ENCODE measurements around the gene STOML1. TPM values are rescaled to one million over a fixed set of nuclear protein-coding genes. Genes with fewer than 3 reads are reported as not detected.

Gene STOML1
- total RNA-seq, 4 donors from 2014 or later: 0.75 to 14.6 (median 4.5) TPM

DNA sequence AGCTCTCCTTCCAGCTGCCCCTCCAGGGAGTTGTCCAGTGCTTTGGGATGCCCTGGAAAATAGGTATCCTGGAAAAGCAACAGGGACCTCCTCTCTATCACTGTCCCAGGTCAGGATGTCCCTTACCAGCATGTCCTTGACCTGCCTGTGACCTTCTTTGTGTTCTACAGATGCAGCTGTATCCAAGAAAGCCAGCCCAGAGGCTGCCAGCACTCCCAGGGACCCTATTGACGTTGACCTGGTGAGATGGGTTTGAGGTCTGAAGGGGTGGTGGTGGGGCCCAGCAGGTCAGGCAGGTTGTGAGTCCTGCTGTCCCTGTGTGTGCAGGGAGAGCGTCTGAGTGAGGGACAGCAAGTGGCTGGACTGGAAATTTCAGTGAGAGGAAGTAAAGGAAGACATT, 32.6 kb upstream of the STOML1 start:
- no peaks in the 10 kb centered on the region for H3K9me3 ChIP-seq
- WGBS, 2 donors (ENCODE audit: low coverage in 1 of 2): 86% methylated on average over 2 of the region's 2 CpGs; no CpG with 5 or more reads in 1 of the 2 donors
- no peaks in the 10 kb centered on the region for H3K27me3 ChIP-seq
- H3K4me3 ChIP-seq: no peak overlapping the region
- peak overlapping the region in 1 of 4 donors; percentile 23 for H3K27ac ChIP-seq
- no peak for DNase-seq
- in situ Hi-C loops (cut with MboI; ENCODE audit: low pct_ligation_motif_present in 1 of 4, low pct_unique_long_range_greater_than_20kb in 1 of 4, low sequenced_read_pairs in 3 of 4) (loop anchor here in 1 of 4 donors (10.0 kb wide), 1 partner anchor 60 kb away; no protein-coding TSS in a partner anchor), intact Hi-C loops (cut with DNase I; ENCODE audit: low total_unique reads) (no loop called here)
- H3K4me1 ChIP-seq: peaks cover 0 to 8% (median 2%) of the 10 kb centered on the region in 4 donors
- TF ChIP-seq, protein P1, sequence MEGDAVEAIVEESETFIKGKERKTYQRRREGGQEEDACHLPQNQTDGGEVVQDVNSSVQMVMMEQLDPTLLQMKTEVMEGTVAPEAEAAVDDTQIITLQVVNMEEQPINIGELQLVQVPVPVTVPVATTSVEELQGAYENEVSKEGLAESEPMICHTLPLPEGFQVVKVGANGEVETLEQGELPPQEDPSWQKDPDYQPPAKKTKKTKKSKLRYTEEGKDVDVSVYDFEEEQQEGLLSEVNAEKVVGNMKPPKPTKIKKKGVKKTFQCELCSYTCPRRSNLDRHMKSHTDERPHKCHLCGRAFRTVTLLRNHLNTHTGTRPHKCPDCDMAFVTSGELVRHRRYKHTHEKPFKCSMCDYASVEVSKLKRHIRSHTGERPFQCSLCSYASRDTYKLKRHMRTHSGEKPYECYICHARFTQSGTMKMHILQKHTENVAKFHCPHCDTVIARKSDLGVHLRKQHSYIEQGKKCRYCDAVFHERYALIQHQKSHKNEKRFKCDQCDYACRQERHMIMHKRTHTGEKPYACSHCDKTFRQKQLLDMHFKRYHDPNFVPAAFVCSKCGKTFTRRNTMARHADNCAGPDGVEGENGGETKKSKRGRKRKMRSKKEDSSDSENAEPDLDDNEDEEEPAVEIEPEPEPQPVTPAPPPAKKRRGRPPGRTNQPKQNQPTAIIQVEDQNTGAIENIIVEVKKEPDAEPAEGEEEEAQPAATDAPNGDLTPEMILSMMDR (IDR thresholded peaks at IDR 0.05): no peak
- no peak for TF ChIP-seq POLR2AphosphoS5 (IDR thresholded peaks at IDR 0.05)
- no peak for TF ChIP-seq EP300 (IDR thresholded peaks at IDR 0.05; ENCODE audit: low read depth)
- TF ChIP-seq POLR2A (IDR thresholded peaks at IDR 0.05): no peak
- H3K36me3 ChIP-seq: peaks cover 0 to 30% (median 8%) of the 10 kb centered on the region in 4 donors

GRCh38 chr15:74022706-74023470, 30.8 kb upstream of the STOML1 start:
- no peak overlapping the region for H3K27ac ChIP-seq
- intact Hi-C loops (cut with DNase I; ENCODE audit: low total_unique reads): no loop called here
- peaks cover 0 to 8% (median 0%) of the 10 kb centered on the region in 4 donors for H3K4me1 ChIP-seq
- no peaks in the 10 kb centered on the region for H3K9me3 ChIP-seq
- WGBS, 2 donors (ENCODE audit: low coverage in 1 of 2): 96% methylated on average over 9 to 62 of the region's 66 CpGs
- H3K27me3 ChIP-seq: no peaks in the 10 kb centered on the region
- in situ Hi-C loops (cut with MboI; ENCODE audit: low pct_ligation_motif_present in 1 of 4, low pct_unique_long_range_greater_than_20kb in 1 of 4, low sequenced_read_pairs in 3 of 4): loop anchor here in 1 of 4 donors (10.0 kb wide), 1 partner anchor 58 kb away; no protein-coding TSS in a partner anchor
- DNase-seq: no peak
- peaks cover 0 to 30% (median 8%) of the 10 kb centered on the region in 4 donors for H3K36me3 ChIP-seq
- TF ChIP-seq POLR2AphosphoS5 (IDR thresholded peaks at IDR 0.05): no peak
- TF ChIP-seq POLR2A (IDR thresholded peaks at IDR 0.05): no peak
- TF ChIP-seq, protein P1 (IDR thresholded peaks at IDR 0.05): no peak
- H3K4me3 ChIP-seq: no peak overlapping the region

GRCh38 chr15:74019734-74020133, 27.6 kb upstream of the STOML1 start:
- TF ChIP-seq EP300 (IDR thresholded peaks at IDR 0.05; ENCODE audit: low read depth): no peak
- no peak for TF ChIP-seq POLR2A (IDR thresholded peaks at IDR 0.05)
- TF ChIP-seq, protein P1 (IDR thresholded peaks at IDR 0.05): no peak
- no peak for TF ChIP-seq POLR2AphosphoS5 (IDR thresholded peaks at IDR 0.05)
- in situ Hi-C loops (cut with MboI; ENCODE audit: low pct_ligation_motif_present in 1 of 4, low pct_unique_long_range_greater_than_20kb in 1 of 4, low sequenced_read_pairs in 3 of 4) (loop anchor here in 1 of 4 donors (10.0 kb wide), 1 partner anchor 55 kb away; no protein-coding TSS in a partner anchor), intact Hi-C loops (cut with DNase I; ENCODE audit: low total_unique reads) (no loop called here)
- 69% methylated on average over 2 of the region's 2 CpGs; no CpG with 5 or more reads in 1 of the 2 donors for WGBS, 2 donors (ENCODE audit: low coverage in 1 of 2)
- Histone ChIP-seq H3K4me1 (no peaks in the 10 kb centered on the region), H3K9me3 (no peaks in the 10 kb centered on the region), H3K27ac (no peak overlapping the region), H3K36me3 (peaks cover 0 to 9% (median 4%) of the 10 kb centered on the region in 4 donors), H3K4me3 (no peak overlapping the region), H3K27me3 (no peaks in the 10 kb centered on the region)
- no peak for DNase-seq

GRCh38 chr15:74013374-74013894, 21.3 kb upstream of the STOML1 start:
- in situ Hi-C loops (cut with MboI; ENCODE audit: low pct_ligation_motif_present in 1 of 4, low pct_unique_long_range_greater_than_20kb in 1 of 4, low sequenced_read_pairs in 3 of 4) (no loop called here), intact Hi-C loops (cut with DNase I; ENCODE audit: low total_unique reads) (no loop called here)
- no peak overlapping the region for H3K27ac ChIP-seq
- no peaks in the 10 kb centered on the region for H3K36me3 ChIP-seq
- no peak for DNase-seq
- WGBS, 2 donors (ENCODE audit: low coverage in 1 of 2): 95 to 100% methylated on average over 2 of the region's 2 CpGs
- no peaks in the 10 kb centered on the region for H3K27me3 ChIP-seq
- no peaks in the 10 kb centered on the region for H3K9me3 ChIP-seq
- H3K4me3 ChIP-seq: no peak overlapping the region
- peaks cover 24 to 41% (median 29%) of the 10 kb centered on the region in 4 donors for H3K4me1 ChIP-seq
- TF ChIP-seq, protein P1 (IDR thresholded peaks at IDR 0.05): no peak
- TF ChIP-seq POLR2AphosphoS5 (IDR thresholded peaks at IDR 0.05) (no peak), POLR2A (IDR thresholded peaks at IDR 0.05) (no peak), EP300 (IDR thresholded peaks at IDR 0.05; ENCODE audit: low read depth) (no peak)
